Measurements from ENCODE around the gene FAM131C.

GRCh38 chr1:16074217-16074616 is 766 bp upstream of the FAM131C start:
- TF ChIP-seq POLR2A (IDR thresholded peaks at IDR 0.05; ENCODE audit: extremely low read depth, insufficient read length) (no peak), CTCF (IDR thresholded peaks at IDR 0.05; ENCODE audit: low read depth, low read length) (no peak)

Measured in NB4 (cell line).